ENCODE measurements around the gene CCDC9B.

GRCh38 chr15:40365016-40365415 lies 24.3 kb upstream of the CCDC9B start:
- no peak for TF ChIP-seq RARB (CRISPR knock-in tag; IDR thresholded peaks at IDR 0.05)
- TF ChIP-seq, protein P1, sequence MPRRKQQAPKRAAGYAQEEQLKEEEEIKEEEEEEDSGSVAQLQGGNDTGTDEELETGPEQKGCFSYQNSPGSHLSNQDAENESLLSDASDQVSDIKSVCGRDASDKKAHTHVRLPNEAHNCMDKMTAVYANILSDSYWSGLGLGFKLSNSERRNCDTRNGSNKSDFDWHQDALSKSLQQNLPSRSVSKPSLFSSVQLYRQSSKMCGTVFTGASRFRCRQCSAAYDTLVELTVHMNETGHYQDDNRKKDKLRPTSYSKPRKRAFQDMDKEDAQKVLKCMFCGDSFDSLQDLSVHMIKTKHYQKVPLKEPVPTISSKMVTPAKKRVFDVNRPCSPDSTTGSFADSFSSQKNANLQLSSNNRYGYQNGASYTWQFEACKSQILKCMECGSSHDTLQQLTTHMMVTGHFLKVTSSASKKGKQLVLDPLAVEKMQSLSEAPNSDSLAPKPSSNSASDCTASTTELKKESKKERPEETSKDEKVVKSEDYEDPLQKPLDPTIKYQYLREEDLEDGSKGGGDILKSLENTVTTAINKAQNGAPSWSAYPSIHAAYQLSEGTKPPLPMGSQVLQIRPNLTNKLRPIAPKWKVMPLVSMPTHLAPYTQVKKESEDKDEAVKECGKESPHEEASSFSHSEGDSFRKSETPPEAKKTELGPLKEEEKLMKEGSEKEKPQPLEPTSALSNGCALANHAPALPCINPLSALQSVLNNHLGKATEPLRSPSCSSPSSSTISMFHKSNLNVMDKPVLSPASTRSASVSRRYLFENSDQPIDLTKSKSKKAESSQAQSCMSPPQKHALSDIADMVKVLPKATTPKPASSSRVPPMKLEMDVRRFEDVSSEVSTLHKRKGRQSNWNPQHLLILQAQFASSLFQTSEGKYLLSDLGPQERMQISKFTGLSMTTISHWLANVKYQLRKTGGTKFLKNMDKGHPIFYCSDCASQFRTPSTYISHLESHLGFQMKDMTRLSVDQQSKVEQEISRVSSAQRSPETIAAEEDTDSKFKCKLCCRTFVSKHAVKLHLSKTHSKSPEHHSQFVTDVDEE (CRISPR knock-in tag; IDR thresholded peaks at IDR 0.05), result no peak
- TF ChIP-seq ZC3H10 (CRISPR knock-in tag; IDR thresholded peaks at IDR 0.05), result no peak
- TF ChIP-seq, protein P2, sequence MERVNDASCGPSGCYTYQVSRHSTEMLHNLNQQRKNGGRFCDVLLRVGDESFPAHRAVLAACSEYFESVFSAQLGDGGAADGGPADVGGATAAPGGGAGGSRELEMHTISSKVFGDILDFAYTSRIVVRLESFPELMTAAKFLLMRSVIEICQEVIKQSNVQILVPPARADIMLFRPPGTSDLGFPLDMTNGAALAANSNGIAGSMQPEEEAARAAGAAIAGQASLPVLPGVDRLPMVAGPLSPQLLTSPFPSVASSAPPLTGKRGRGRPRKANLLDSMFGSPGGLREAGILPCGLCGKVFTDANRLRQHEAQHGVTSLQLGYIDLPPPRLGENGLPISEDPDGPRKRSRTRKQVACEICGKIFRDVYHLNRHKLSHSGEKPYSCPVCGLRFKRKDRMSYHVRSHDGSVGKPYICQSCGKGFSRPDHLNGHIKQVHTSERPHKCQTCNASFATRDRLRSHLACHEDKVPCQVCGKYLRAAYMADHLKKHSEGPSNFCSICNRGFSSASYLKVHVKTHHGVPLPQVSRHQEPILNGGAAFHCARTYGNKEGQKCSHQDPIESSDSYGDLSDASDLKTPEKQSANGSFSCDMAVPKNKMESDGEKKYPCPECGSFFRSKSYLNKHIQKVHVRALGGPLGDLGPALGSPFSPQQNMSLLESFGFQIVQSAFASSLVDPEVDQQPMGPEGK (CRISPR knock-in tag; IDR thresholded peaks at IDR 0.05; ENCODE audit: borderline replicate concordance), result no peak
- TF ChIP-seq, protein P3, sequence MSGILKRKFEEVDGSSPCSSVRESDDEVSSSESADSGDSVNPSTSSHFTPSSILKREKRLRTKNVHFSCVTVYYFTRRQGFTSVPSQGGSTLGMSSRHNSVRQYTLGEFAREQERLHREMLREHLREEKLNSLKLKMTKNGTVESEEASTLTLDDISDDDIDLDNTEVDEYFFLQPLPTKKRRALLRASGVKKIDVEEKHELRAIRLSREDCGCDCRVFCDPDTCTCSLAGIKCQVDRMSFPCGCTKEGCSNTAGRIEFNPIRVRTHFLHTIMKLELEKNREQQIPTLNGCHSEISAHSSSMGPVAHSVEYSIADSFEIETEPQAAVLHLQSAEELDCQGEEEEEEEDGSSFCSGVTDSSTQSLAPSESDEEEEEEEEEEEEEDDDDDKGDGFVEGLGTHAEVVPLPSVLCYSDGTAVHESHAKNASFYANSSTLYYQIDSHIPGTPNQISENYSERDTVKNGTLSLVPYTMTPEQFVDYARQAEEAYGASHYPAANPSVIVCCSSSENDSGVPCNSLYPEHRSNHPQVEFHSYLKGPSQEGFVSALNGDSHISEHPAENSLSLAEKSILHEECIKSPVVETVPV (CRISPR knock-in tag; IDR thresholded peaks at IDR 0.05), result no peak
- TF ChIP-seq OSR1 (CRISPR knock-in tag; IDR thresholded peaks at IDR 0.05), result no peak
- no peak for TF ChIP-seq PPARA (CRISPR knock-in tag; IDR thresholded peaks at IDR 0.05; ENCODE audit: borderline replicate concordance)
- TF ChIP-seq CREB5 (CRISPR knock-in tag; IDR thresholded peaks at IDR 0.05; ENCODE audit: low read depth), result no peak

All from SK-N-SH treated with all-trans-retinoic acid at 6 μM for 48 hours (cell line).